GM19239 (cell line): ENCODE data around the gene CEP70.
"Not testable (repeated sequence)": the region's sequence is repeated elsewhere in the genome, so short reads cannot be mapped to it uniquely, and the experiment has no call there.

ENCODE experiments used
- DNase-seq: peaks from one replicate; pipeline ENCODE4 v3.0.0; 2011; ENCODE audit warnings: low spot score; ENCODE audit not compliant: insufficient read length
- FAIRE-seq: peaks from 2 replicates; lab custom pipeline; 2011; peaks lifted over from hg19 to GRCh38; lab: Jason Lieb, UNC

CEP70 gene

GRCh38 chr3:138594935-138595610 is 1.0 kb upstream of the CEP70 start:
- no peak for DNase-seq
- FAIRE-seq = no peak

GRCh38 chr3:138593488-138594149 is 441 bp downstream of the CEP70 start:
- no peak for DNase-seq
- peak; percentile 54 for FAIRE-seq

- FAIRE-seq (no peak), DNase-seq (no peak)
Observed at GRCh38 chr3:138591392-138591791, 2.7 kb downstream of the CEP70 start.

GRCh38 chr3:138588445-138588844 is 5.6 kb downstream of the CEP70 start:
- no peak for DNase-seq
- FAIRE-seq = no peak

GRCh38 chr3:138587374-138587773 is 6.7 kb downstream of the CEP70 start:
- DNase-seq = no peak
- FAIRE-seq = no peak

- no peak for FAIRE-seq
- no peak for DNase-seq
Observed at GRCh38 chr3:138578961-138579574, 15.0 kb downstream of the CEP70 start.

GRCh38 chr3:138578141-138578540 is 15.9 kb downstream of the CEP70 start:
- FAIRE-seq (peak; percentile 73), DNase-seq (no peak)

GRCh38 chr3:138573138-138573537 is 20.9 kb downstream of the CEP70 start:
- FAIRE-seq = no peak

GRCh38 chr3:138569624-138570023 is 24.4 kb downstream of the CEP70 start:
- not testable (repeated sequence) for DNase-seq, FAIRE-seq

More at GRCh38 chr3:138573138-138573537, 20.9 kb downstream of the CEP70 start:
- DNase-seq = no peak

- FAIRE-seq (no peak), DNase-seq (no peak)
Observed at GRCh38 chr3:138569090-138569489, 25.0 kb downstream of the CEP70 start.

- DNase-seq (no peak), FAIRE-seq (peak; percentile 52)
Observed at GRCh38 chr3:138567403-138567802, 26.7 kb downstream of the CEP70 start.

GRCh38 chr3:138566293-138566692 is 27.8 kb downstream of the CEP70 start:
- not testable (repeated sequence) for DNase-seq, FAIRE-seq

- FAIRE-seq, DNase-seq: not testable (repeated sequence)
Observed at GRCh38 chr3:138562902-138563301, 31.2 kb downstream of the CEP70 start.

- no peak for DNase-seq
- no peak for FAIRE-seq
Observed at GRCh38 chr3:138560501-138560900, 33.6 kb downstream of the CEP70 start.

GRCh38 chr3:138559134-138559533 is 34.9 kb downstream of the CEP70 start:
- FAIRE-seq (no peak), DNase-seq (no peak)

GRCh38 chr3:138554775-138555174 is 39.3 kb downstream of the CEP70 start:
- FAIRE-seq = not testable (repeated sequence)

GRCh38 chr3:138550958-138551357 is 43.1 kb downstream of the CEP70 start:
- not testable (repeated sequence) for FAIRE-seq, DNase-seq

More at GRCh38 chr3:138554775-138555174, 39.3 kb downstream of the CEP70 start:
- not testable (repeated sequence) for DNase-seq

GRCh38 chr3:138549179-138549977 is 44.7 kb downstream of the CEP70 start:
- DNase-seq (no peak), FAIRE-seq (no peak)

GRCh38 chr3:138547342-138547975 is 46.6 kb downstream of the CEP70 start:
- DNase-seq (no peak), FAIRE-seq (no peak)

GRCh38 chr3:138544546-138544945 is 49.5 kb downstream of the CEP70 start:
- DNase-seq (no peak), FAIRE-seq (no peak)
